ENCODE data around the gene JAKMIP1. TPM values are rescaled to one million over a fixed set of nuclear protein-coding genes. Genes with fewer than 3 reads are reported as not detected.
A peak's percentile ranks its signal among the peaks of the same experiment; 100 is the strongest.

The JAKMIP1 gene
- total RNA-seq, 1 donor from 2014 or later = 0.89 TPM

GRCh38 chr4:6227412-6228157 is 27.2 kb upstream of the JAKMIP1 start:
- Mint-ChIP-seq H3K36me3 (ENCODE audit: insufficient read depth) (no peaks in the 10 kb centered on the region), H3K4me1 (ENCODE audit: low read depth) (no peaks in the 10 kb centered on the region), H3K4me3 (ENCODE audit: low read depth) (no peak overlapping the region), H3K27ac (no peak overlapping the region), H3K27me3 (peaks cover 20% of the 10 kb centered on the region), H3K9me3 (ENCODE audit: low read depth) (no peaks in the 10 kb centered on the region)
- no peak for TF ChIP-seq CTCF (IDR thresholded peaks at IDR 0.05; ENCODE audit: unreplicated experiment)
- DNase-seq (ENCODE audit: low spot score, unreplicated experiment) = no peak

GRCh38 chr4:6226506-6226905 is 26.2 kb upstream of the JAKMIP1 start:
- Mint-ChIP-seq H3K9me3 (ENCODE audit: low read depth) (no peaks in the 10 kb centered on the region), H3K27me3 (peaks cover 25% of the 10 kb centered on the region), H3K4me3 (ENCODE audit: low read depth) (no peak overlapping the region), H3K36me3 (ENCODE audit: insufficient read depth) (no peaks in the 10 kb centered on the region), H3K27ac (no peak overlapping the region), H3K4me1 (ENCODE audit: low read depth) (peaks cover 1% of the 10 kb centered on the region)
- no peak for DNase-seq (ENCODE audit: low spot score, unreplicated experiment)
- TF ChIP-seq CTCF (IDR thresholded peaks at IDR 0.05; ENCODE audit: unreplicated experiment) = no peak

- H3K4me3 Mint-ChIP-seq (ENCODE audit: low read depth) = no peak overlapping the region
- DNase-seq (ENCODE audit: low spot score, unreplicated experiment) = peak; percentile 47
- peaks cover 3% of the 10 kb centered on the region for H3K4me1 Mint-ChIP-seq (ENCODE audit: low read depth)
- TF ChIP-seq CTCF (IDR thresholded peaks at IDR 0.05; ENCODE audit: unreplicated experiment) = no peak
- no peaks in the 10 kb centered on the region for H3K9me3 Mint-ChIP-seq (ENCODE audit: low read depth)
- H3K27me3 Mint-ChIP-seq = peaks cover 36% of the 10 kb centered on the region
- H3K36me3 Mint-ChIP-seq (ENCODE audit: insufficient read depth) = no peaks in the 10 kb centered on the region
- no peak overlapping the region for H3K27ac Mint-ChIP-seq
Observed at GRCh38 chr4:6225469-6225868, 25.1 kb upstream of the JAKMIP1 start.

GRCh38 chr4:6224735-6225134 is 24.4 kb upstream of the JAKMIP1 start:
- Mint-ChIP-seq H3K4me1 (ENCODE audit: low read depth) (peaks cover 3% of the 10 kb centered on the region), H3K36me3 (ENCODE audit: insufficient read depth) (no peaks in the 10 kb centered on the region), H3K27me3 (peaks cover 41% of the 10 kb centered on the region), H3K4me3 (ENCODE audit: low read depth) (no peak overlapping the region), H3K9me3 (ENCODE audit: low read depth) (no peaks in the 10 kb centered on the region), H3K27ac (no peak overlapping the region)
- DNase-seq (ENCODE audit: low spot score, unreplicated experiment) = no peak
- no peak for TF ChIP-seq CTCF (IDR thresholded peaks at IDR 0.05; ENCODE audit: unreplicated experiment)

GRCh38 chr4:6222761-6223292 is 22.5 kb upstream of the JAKMIP1 start:
- H3K27ac Mint-ChIP-seq = no peak overlapping the region
- no peaks in the 10 kb centered on the region for H3K9me3 Mint-ChIP-seq (ENCODE audit: low read depth)
- no peak for TF ChIP-seq CTCF (IDR thresholded peaks at IDR 0.05; ENCODE audit: unreplicated experiment)
- peak overlapping the region; percentile 50 for H3K4me3 Mint-ChIP-seq (ENCODE audit: low read depth)
- DNase-seq (ENCODE audit: low spot score, unreplicated experiment) = no peak
- peaks cover 3% of the 10 kb centered on the region for H3K4me1 Mint-ChIP-seq (ENCODE audit: low read depth)
- H3K36me3 Mint-ChIP-seq (ENCODE audit: insufficient read depth) = no peaks in the 10 kb centered on the region
- H3K27me3 Mint-ChIP-seq = peaks cover 57% of the 10 kb centered on the region

All from progenitor cell of endocrine pancreas (in vitro differentiated cells).